GM12874 (cell line): ENCODE data around the gene ARNT2.

Source experiments
- CTCF ChIP-seq: IDR thresholded peaks from 2 replicates; pipeline ENCODE4 v1.5.1; 2011; ENCODE audit warnings: low read depth, mild to moderate bottlenecking, control low read depth, low read length, moderate library complexity; ENCODE audit not compliant: insufficient read depth

ARNT2 gene

GRCh38 chr15:80635953-80636352, 231.8 kb downstream of the ARNT2 start:
- TF ChIP-seq CTCF: no peak

- TF ChIP-seq CTCF: no peak
Observed at GRCh38 chr15:80636675-80637074, 232.5 kb downstream of the ARNT2 start.

GRCh38 chr15:80637747-80638146, 233.6 kb downstream of the ARNT2 start:
- TF ChIP-seq CTCF: no peak

- TF ChIP-seq CTCF: no peak
Observed at GRCh38 chr15:80638553-80639167, 234.5 kb downstream of the ARNT2 start.

- TF ChIP-seq CTCF: no peak
Observed at GRCh38 chr15:80639168-80639555, 235.0 kb downstream of the ARNT2 start.

- TF ChIP-seq CTCF: no peak
Observed at GRCh38 chr15:80640531-80641121, 236.4 kb downstream of the ARNT2 start.

GRCh38 chr15:80641384-80641783, 237.2 kb downstream of the ARNT2 start:
- no peak for TF ChIP-seq CTCF
